ENCODE results near the gene ZNF474.

Gene ZNF474

GRCh38 chr5:122118356-122118948, 10.9 kb upstream of the ZNF474 start:
- DNase-seq (ENCODE audit: low read depth), result no peak
- no peak overlapping the region for H3K4me3 ChIP-seq (replicated peaks; ENCODE audit: low read depth, low read length)
- no peak for TF ChIP-seq CTCF (IDR thresholded peaks at IDR 0.05; ENCODE audit: low read length, missing control alignments)

GRCh38 chr5:122119205-122119604, 10.1 kb upstream of the ZNF474 start:
- no peak for DNase-seq (ENCODE audit: low read depth)
- H3K4me3 ChIP-seq (replicated peaks; ENCODE audit: low read depth, low read length), result no peak overlapping the region
- TF ChIP-seq CTCF (IDR thresholded peaks at IDR 0.05; ENCODE audit: low read length, missing control alignments), result no peak

- no peak for TF ChIP-seq CTCF (IDR thresholded peaks at IDR 0.05; ENCODE audit: low read length, missing control alignments)
Observed at GRCh38 chr5:122120493-122120892, 8.9 kb upstream of the ZNF474 start.

GRCh38 chr5:122120957-122121356, 8.4 kb upstream of the ZNF474 start:
- H3K4me3 ChIP-seq (replicated peaks; ENCODE audit: low read depth, low read length), result no peak overlapping the region
- peak; percentile 13 for DNase-seq (ENCODE audit: low read depth)
- TF ChIP-seq CTCF (IDR thresholded peaks at IDR 0.05; ENCODE audit: low read length, missing control alignments), result no peak

More at GRCh38 chr5:122120493-122120892, 8.9 kb upstream of the ZNF474 start:
- no peak overlapping the region for H3K4me3 ChIP-seq (replicated peaks; ENCODE audit: low read depth, low read length)
- DNase-seq (ENCODE audit: low read depth), result no peak

GRCh38 chr5:122121479-122122465, 7.6 kb upstream of the ZNF474 start:
- no peak for TF ChIP-seq CTCF (IDR thresholded peaks at IDR 0.05; ENCODE audit: low read length, missing control alignments)
- no peak overlapping the region for H3K4me3 ChIP-seq (replicated peaks; ENCODE audit: low read depth, low read length)
- no peak for DNase-seq (ENCODE audit: low read depth)

- no peak overlapping the region for H3K4me3 ChIP-seq (replicated peaks; ENCODE audit: low read depth, low read length)
- DNase-seq (ENCODE audit: low read depth), result no peak
- TF ChIP-seq CTCF (IDR thresholded peaks at IDR 0.05; ENCODE audit: low read length, missing control alignments), result no peak
Observed at GRCh38 chr5:122124766-122125165, 4.6 kb upstream of the ZNF474 start.

Measured in fibroblast of pulmonary artery (primary cell).